Natural killer cell (primary cell): Measurements from ENCODE around the gene LCP2. TPM values are rescaled to one million over a fixed set of nuclear protein-coding genes. Genes with fewer than 3 reads are reported as not detected.

Source experiments
- ATAC-seq, 3 donors: fragments of 150-1000 bp in 2 of 3; fragments of 200-7000 bp in 1 of 3; cut with Tn5 transposase; 1 replicate in 1 of 3; 2 replicates in 2 of 3; pipeline ENCODE4 v1.10.0; 2021; ENCODE audit warnings: mild to moderate bottlenecking in 2 of 3, moderate library complexity in 2 of 3
- DNase-seq, 2 donors: peaks; one replicate each; pipeline versions ENCODE4 v3.0.0 to v3.0.0-alpha.2; 2013 to 2021; ENCODE audit warnings: mixed read lengths in 1 of 2
- H3K27ac ChIP-seq: one replicate; pipeline ENCODE4 v1.5.1; 2013; ENCODE audit warnings: mild to moderate bottlenecking, low read length
- H3K27me3 ChIP-seq: one replicate; pipeline ENCODE4 v1.6.1; 2013; ENCODE audit warnings: low read length; ENCODE audit not compliant: control insufficient read depth, insufficient read depth
- H3K36me3 ChIP-seq: one replicate; pipeline ENCODE4 v1.6.1; 2013; ENCODE audit warnings: low read length; ENCODE audit not compliant: control insufficient read depth, insufficient read depth
- H3K4me1 ChIP-seq: one replicate; pipeline ENCODE4 v1.6.1; 2013; ENCODE audit warnings: low read length; ENCODE audit not compliant: control insufficient read depth, insufficient read depth
- H3K4me3 ChIP-seq: one replicate; pipeline ENCODE4 v1.5.1; 2013; ENCODE audit warnings: low read length
- H3K9me3 ChIP-seq: one replicate; pipeline ENCODE4 v1.6.1; 2013; ENCODE audit warnings: low read length; ENCODE audit not compliant: control insufficient read depth, insufficient read depth
- H3K27ac Mint-ChIP-seq, 2 donors: one replicate each; pipeline ENCODE4 v1.8.0; 2022; ENCODE audit warnings: mild to moderate bottlenecking in 2 of 2, mixed read lengths in 2 of 2, moderate library complexity in 1 of 2
- H3K27me3 Mint-ChIP-seq, 2 donors: one replicate each; pipeline ENCODE4 v1.8.0; 2022; ENCODE audit warnings: low read depth in 2 of 2, mixed read lengths in 2 of 2
- H3K36me3 Mint-ChIP-seq: one replicate; pipeline ENCODE4 v1.8.0; 2022; ENCODE audit warnings: mixed read lengths
- H3K4me1 Mint-ChIP-seq, 2 donors: one replicate each; pipeline ENCODE4 v1.8.0; 2022; ENCODE audit warnings: mixed read lengths in 2 of 2
- H3K4me3 Mint-ChIP-seq: one replicate; pipeline ENCODE4 v1.8.0; 2022; ENCODE audit warnings: mild to moderate bottlenecking, moderate library complexity, mixed read lengths
- H3K9me3 Mint-ChIP-seq, 2 donors: one replicate each; pipeline ENCODE4 v1.8.0; 2022; ENCODE audit warnings: mixed read lengths in 2 of 2
- CTCF ChIP-seq: fragments of 200-600 bp; IDR thresholded peaks from one replicate; pipeline ENCODE4 v1.8.0; 2022; ENCODE audit warnings: antibody characterized with exemption
- WGBS: methylation state at CpG from one replicate; pipeline ENCODE4 v1.1.7; 2013; ENCODE audit warnings: missing lambda C conversion rate; ENCODE audit not compliant: insufficient coverage; 5-methylcytosine and 5-hydroxymethylcytosine counted together
- intact Hi-C: fragments of 100-400 bp; cut with micrococcal nuclease; formaldehyde crosslinking; loops from one replicate; pipeline ENCODE4 v1.14.2; 2022
- total RNA-seq, 4 donors: library from RNA; stranded (reverse); fragments of 120-200 nt in 1 of 4; gene quantifications; one replicate each; pipeline versions ENCODE4 v1.2.3 to v1.2.4, GENCODE V29; 2013 to 2022

LCP2 gene
- total RNA-seq, 3 donors from 2014 or later (not counting 1 experiment from before 2014, with no cell fraction given), result 376 to 488 (median 450) TPM

- H3K36me3 ChIP-seq, result no peaks in the 10 kb centered on the region
- H3K27ac Mint-ChIP-seq, result peak overlapping the region in 1 of 2 donors; percentile 29
- no peak overlapping the region for H3K4me3 ChIP-seq
- H3K27me3 ChIP-seq, result no peaks in the 10 kb centered on the region
- H3K27ac ChIP-seq, result no peak overlapping the region
- H3K4me1 ChIP-seq, result peaks cover 39% of the 10 kb centered on the region
- no peak overlapping the region for H3K4me3 Mint-ChIP-seq
- no peaks in the 10 kb centered on the region for H3K9me3 Mint-ChIP-seq
- WGBS, result 76% methylated on average over 4 of the region's 4 CpGs
- ATAC-seq (peak; percentile 80 to 94 (median 84)), DNase-seq (peak; percentile 49 to 89)
- intact Hi-C loops, result loop anchor here (1.0 kb wide), 2 partner anchors 71 to 113 kb away; no protein-coding TSS in a partner anchor
- no peaks in the 10 kb centered on the region for H3K36me3 Mint-ChIP-seq
- no peaks in the 10 kb centered on the region for H3K27me3 Mint-ChIP-seq
- TF ChIP-seq CTCF, result peak; percentile 86
- peaks cover 10 to 21% of the 10 kb centered on the region in 2 donors for H3K4me1 Mint-ChIP-seq
- H3K9me3 ChIP-seq, result no peaks in the 10 kb centered on the region
These were observed 41.6 kb upstream of the LCP2 start for GRCh38 chr5:170338933-170339779.

GRCh38 chr5:170338291-170338690 is 40.7 kb upstream of the LCP2 start:
- Mint-ChIP-seq H3K36me3 (no peaks in the 10 kb centered on the region), H3K27me3 (no peaks in the 10 kb centered on the region), H3K9me3 (no peaks in the 10 kb centered on the region), H3K4me1 (peaks cover 10 to 29% of the 10 kb centered on the region in 2 donors), H3K27ac (no peak overlapping the region), H3K4me3 (no peak overlapping the region)
- intact Hi-C loops, result no loop called here
- Histone ChIP-seq H3K9me3 (no peaks in the 10 kb centered on the region), H3K4me3 (no peak overlapping the region), H3K4me1 (peaks cover 48% of the 10 kb centered on the region), H3K27ac (no peak overlapping the region), H3K27me3 (no peaks in the 10 kb centered on the region), H3K36me3 (no peaks in the 10 kb centered on the region)
- 53% methylated on average over 3 of the region's 4 CpGs for WGBS
- DNase-seq (peak in 1 of 2 donors; percentile 46), ATAC-seq (no peak)
- TF ChIP-seq CTCF, result no peak

- H3K27ac ChIP-seq, result no peak overlapping the region
- no peak for ATAC-seq
- peaks cover 59% of the 10 kb centered on the region for H3K4me1 ChIP-seq
- H3K36me3 ChIP-seq, result no peaks in the 10 kb centered on the region
- H3K9me3 ChIP-seq, result no peaks in the 10 kb centered on the region
- Mint-ChIP-seq H3K27me3 (no peaks in the 10 kb centered on the region), H3K27ac (peak overlapping the region in 1 of 2 donors; percentile 43), H3K4me1 (peaks cover 10 to 40% of the 10 kb centered on the region in 2 donors), H3K4me3 (no peak overlapping the region), H3K9me3 (no peaks in the 10 kb centered on the region), H3K36me3 (no peaks in the 10 kb centered on the region)
- no peaks in the 10 kb centered on the region for H3K27me3 ChIP-seq
- H3K4me3 ChIP-seq, result no peak overlapping the region
- WGBS, result 81% methylated on average over 7 of the region's 9 CpGs
- no peak for TF ChIP-seq CTCF
- no peak for DNase-seq
- intact Hi-C loops, result no loop called here
These were observed 39.6 kb upstream of the LCP2 start for GRCh38 chr5:170337045-170337733.
